B cell (primary cell): ENCODE measurements around the gene USH1C. TPM values are rescaled to one million over a fixed set of nuclear protein-coding genes. Genes with fewer than 3 reads are reported as not detected.

Experiments used
- polyA plus RNA-seq: library from polyadenylated mRNA; depleted of rRNA; stranded (reverse); fragments of >200 nt; gene quantifications from 2 replicates; pipeline ENCODE4 v1.2.3, GENCODE V29; 2012
- total RNA-seq, 2 donors: library from RNA; stranded (reverse); fragments of 120-200 nt in 1 of 2; gene quantifications; 1 replicate in 1 of 2; 2 replicates in 1 of 2; pipeline versions ENCODE4 v1.2.3 to v1.2.4, GENCODE V29; 2013 to 2022

Gene USH1C
- total and polyA plus RNA-seq, 2 donors (not counting 1 experiment from before 2014, with no cell fraction given): not detected

Other genes with a start within 250 kb of the USH1C start
- gene NCR3LG1, start 192.6 kb downstream of the USH1C start, total RNA-seq: 0.64 and 0.75 TPM in 2 replicates
- gene NCR3LG1, start 192.6 kb downstream of the USH1C start, polyA plus RNA-seq: 0.12 and 0.29 TPM in 2 replicates
- gene KCNJ11, start 155.8 kb downstream of the USH1C start, total RNA-seq: 2.0 and 2.1 TPM in 2 replicates
- gene KCNJ11, start 155.8 kb downstream of the USH1C start, polyA plus RNA-seq: 0.46 and 1.4 TPM in 2 replicates
- 0.17 and 1.1 TPM in 2 replicates for gene ABCC8, start 67.6 kb downstream of the USH1C start, total RNA-seq
- 0.03 and 0.22 TPM in 2 replicates for gene ABCC8, start 67.6 kb downstream of the USH1C start, polyA plus RNA-seq
- gene OTOG, start 2.8 kb upstream of the USH1C start, total RNA-seq: not detected in 2 replicates
- not detected in 2 replicates for gene OTOG, start 2.8 kb upstream of the USH1C start, polyA plus RNA-seq
- not detected in 2 replicates for gene MYOD1, start 175.2 kb upstream of the USH1C start, total RNA-seq
- not detected in 2 replicates for gene MYOD1, start 175.2 kb upstream of the USH1C start, polyA plus RNA-seq
- gene KCNC1, start 190.4 kb upstream of the USH1C start, total RNA-seq: not detected in 2 replicates
- gene KCNC1, start 190.4 kb upstream of the USH1C start, polyA plus RNA-seq: not detected in 2 replicates